Measurements from ENCODE around the gene FNDC7.
"Not testable (repeated sequence)": the region's sequence is repeated elsewhere in the genome, so short reads cannot be mapped to it uniquely, and the experiment has no call there.

Gene FNDC7

GRCh38 chr1:108712606-108713150 is at the start of gene FNDC7:
Gene FNDC7, plus strand, starts transcription at chr1:108712908. Its CDS starts 26 bp downstream, at chr1:108712934.
- no peak for DNase-seq

- DNase-seq: no peak
Measured at GRCh38 chr1:108663074-108663473, 49.6 kb upstream of the FNDC7 start.

- DNase-seq: no peak
Measured at GRCh38 chr1:108664481-108664880, 48.2 kb upstream of the FNDC7 start.

GRCh38 chr1:108665067-108665466 is 47.6 kb upstream of the FNDC7 start:
- no peak for DNase-seq

- DNase-seq: no peak
Measured at GRCh38 chr1:108665771-108666170, 46.9 kb upstream of the FNDC7 start.

GRCh38 chr1:108667422-108667821 is 45.3 kb upstream of the FNDC7 start:
- DNase-seq: not testable (repeated sequence)

- DNase-seq: no peak
Measured at GRCh38 chr1:108668777-108669176, 43.9 kb upstream of the FNDC7 start.

GRCh38 chr1:108669679-108670078 is 43.0 kb upstream of the FNDC7 start:
- DNase-seq: no peak

GRCh38 chr1:108670131-108670773 is 42.5 kb upstream of the FNDC7 start:
- DNase-seq: no peak

GRCh38 chr1:108671143-108671542 is 41.6 kb upstream of the FNDC7 start:
- no peak for DNase-seq

- DNase-seq: no peak
Measured at GRCh38 chr1:108678706-108679105, 34.0 kb upstream of the FNDC7 start.

- no peak for DNase-seq
Measured at GRCh38 chr1:108679586-108680213, 33.0 kb upstream of the FNDC7 start.

- not testable (repeated sequence) for DNase-seq
Measured at GRCh38 chr1:108681701-108682100, 31.0 kb upstream of the FNDC7 start.

- DNase-seq: no peak
Measured at GRCh38 chr1:108685529-108685928, 27.2 kb upstream of the FNDC7 start.

- no peak for DNase-seq
Measured at GRCh38 chr1:108686614-108687313, 25.9 kb upstream of the FNDC7 start.

- no peak for DNase-seq
Measured at GRCh38 chr1:108691128-108691941, 21.4 kb upstream of the FNDC7 start.

- peak; percentile 80 for DNase-seq
Measured at GRCh38 chr1:108691942-108692723, 20.6 kb upstream of the FNDC7 start, which contains the start of gene PRPF38B. Gene PRPF38B, plus strand, starts transcription at chr1:108692310. Its CDS starts 282 bp downstream, at chr1:108692592.

GRCh38 chr1:108692724-108693655 is 19.7 kb upstream of the FNDC7 start:
- DNase-seq: peak; percentile 66

GRCh38 chr1:108695535-108695934 is 17.2 kb upstream of the FNDC7 start:
- no peak for DNase-seq
